Measurements from ENCODE around the gene KIF5C. TPM values are rescaled to one million over a fixed set of nuclear protein-coding genes. Genes with fewer than 3 reads are reported as not detected.
A peak's percentile ranks its signal among the peaks of the same experiment; 100 is the strongest.

KIF5C gene
- total RNA-seq, 2 donors from 2014 or later = 23.9 to 29.1 TPM

- no peak overlapping the region for H3K4me3 Mint-ChIP-seq
- no peaks in the 10 kb centered on the region for H3K9me3 Mint-ChIP-seq
- peaks cover 0 to 1% of the 10 kb centered on the region in 2 donors for H3K36me3 Mint-ChIP-seq (ENCODE audit: insufficient read depth in 2 of 2)
- ATAC-seq (replicated peaks in 1 of 2) (no peak), DNase-seq (no peak)
- no peaks in the 10 kb centered on the region for H3K4me1 Mint-ChIP-seq (ENCODE audit: low read depth)
- H3K27me3 Mint-ChIP-seq (ENCODE audit: low read depth) = no peaks in the 10 kb centered on the region
- H3K27ac Mint-ChIP-seq = no peak overlapping the region
Observed at GRCh38 chr2:149008381-149008780, 133.4 kb downstream of the KIF5C start.

DNA sequence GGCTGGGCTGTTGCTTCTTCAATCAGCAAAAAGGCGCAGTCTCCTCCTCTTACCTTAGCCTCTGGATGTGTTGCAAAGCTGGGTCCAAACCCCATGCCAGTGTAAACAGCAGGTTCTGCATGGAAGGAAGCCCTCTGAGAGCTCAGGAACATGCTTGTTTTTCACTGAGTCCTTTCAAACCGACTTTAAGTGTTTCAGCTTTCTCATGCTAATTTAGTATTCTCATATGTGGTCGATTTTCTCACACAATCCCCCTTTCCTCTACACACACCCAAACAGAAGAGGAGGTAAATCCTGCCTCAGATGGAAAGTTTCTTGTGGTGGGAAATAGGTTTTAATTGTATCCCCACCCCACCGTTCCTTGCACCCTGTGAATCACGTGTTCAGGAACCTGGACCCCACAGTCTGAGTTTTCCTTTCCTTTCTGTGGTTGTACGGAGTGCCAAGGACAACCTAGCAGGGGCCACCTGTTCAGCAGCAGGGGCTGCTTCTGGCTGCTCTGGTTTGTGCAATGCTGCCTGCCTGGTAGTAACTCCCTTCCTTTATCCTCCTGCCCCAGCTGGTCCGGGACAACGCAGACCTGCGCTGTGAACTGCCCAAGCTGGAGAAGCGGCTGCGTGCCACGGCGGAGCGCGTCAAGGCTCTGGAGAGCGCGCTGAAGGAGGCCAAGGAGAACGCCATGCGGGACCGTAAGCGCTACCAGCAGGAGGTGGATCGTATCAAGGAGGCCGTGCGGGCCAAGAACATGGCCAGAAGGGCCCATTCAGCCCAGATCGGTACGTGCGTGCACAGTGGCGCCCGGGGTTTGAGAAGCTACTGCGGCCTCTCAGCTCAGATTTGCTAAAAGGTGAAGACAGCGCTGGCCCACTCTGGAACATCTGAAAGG lies 134.8 kb downstream of the KIF5C start:
- no peaks in the 10 kb centered on the region for H3K4me1 Mint-ChIP-seq (ENCODE audit: low read depth)
- no peaks in the 10 kb centered on the region for H3K27me3 Mint-ChIP-seq (ENCODE audit: low read depth)

GRCh38 chr2:149012545-149012944 lies 137.5 kb downstream of the KIF5C start:
- Mint-ChIP-seq H3K4me3 (no peak overlapping the region), H3K9me3 (no peaks in the 10 kb centered on the region), H3K27ac (no peak overlapping the region), H3K27me3 (ENCODE audit: low read depth) (no peaks in the 10 kb centered on the region), H3K36me3 (ENCODE audit: insufficient read depth in 2 of 2) (peaks cover 0 to 1% of the 10 kb centered on the region in 2 donors), H3K4me1 (ENCODE audit: low read depth) (no peaks in the 10 kb centered on the region)
- DNase-seq = no peak
- no peak for ATAC-seq (replicated peaks in 1 of 2)

More for the DNA sequence above, 134.8 kb downstream of the KIF5C start:
- H3K36me3 Mint-ChIP-seq (ENCODE audit: insufficient read depth in 2 of 2) = peaks cover 0 to 1% of the 10 kb centered on the region in 2 donors
- no peak for ATAC-seq (replicated peaks in 1 of 2)
- H3K4me3 Mint-ChIP-seq = no peak overlapping the region
- H3K27ac Mint-ChIP-seq = no peak overlapping the region
- no peak for DNase-seq
- no peaks in the 10 kb centered on the region for H3K9me3 Mint-ChIP-seq

DNA sequence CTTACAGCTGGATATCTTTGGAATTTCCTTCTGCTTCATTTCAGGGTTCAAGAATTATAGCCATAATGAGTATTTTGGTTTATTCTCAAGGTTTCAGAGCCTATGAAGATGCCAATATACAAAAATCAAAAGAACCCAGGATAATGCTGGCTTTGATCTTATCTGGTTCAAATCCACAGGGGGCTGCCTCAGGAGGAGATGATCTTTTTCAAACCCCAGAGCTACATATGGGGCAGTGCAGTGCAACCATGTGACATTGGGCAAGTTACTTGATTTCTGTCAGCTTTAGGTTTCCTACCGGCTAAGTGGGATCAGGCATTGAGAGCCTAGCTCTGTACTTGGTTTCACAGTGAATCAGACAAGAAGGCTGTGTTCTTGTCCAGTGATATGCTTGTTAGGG lies 140.5 kb downstream of the KIF5C start:
- H3K27ac Mint-ChIP-seq = no peak overlapping the region
- DNase-seq = no peak
- no peaks in the 10 kb centered on the region for H3K4me1 Mint-ChIP-seq (ENCODE audit: low read depth)
- no peaks in the 10 kb centered on the region for H3K36me3 Mint-ChIP-seq (ENCODE audit: insufficient read depth in 2 of 2)
- no peaks in the 10 kb centered on the region for H3K9me3 Mint-ChIP-seq
- no peak overlapping the region for H3K4me3 Mint-ChIP-seq
- ATAC-seq (replicated peaks in 1 of 2) = no peak
- H3K27me3 Mint-ChIP-seq (ENCODE audit: low read depth) = no peaks in the 10 kb centered on the region

GRCh38 chr2:149015926-149016563 lies 141.0 kb downstream of the KIF5C start:
- Mint-ChIP-seq H3K9me3 (no peaks in the 10 kb centered on the region), H3K27me3 (ENCODE audit: low read depth) (no peaks in the 10 kb centered on the region), H3K4me3 (no peak overlapping the region), H3K4me1 (ENCODE audit: low read depth) (no peaks in the 10 kb centered on the region), H3K36me3 (ENCODE audit: insufficient read depth in 2 of 2) (no peaks in the 10 kb centered on the region), H3K27ac (no peak overlapping the region)
- DNase-seq (no peak), ATAC-seq (replicated peaks in 1 of 2) (no peak)

GRCh38 chr2:149017116-149017985 lies 142.3 kb downstream of the KIF5C start:
- Mint-ChIP-seq H3K9me3 (no peaks in the 10 kb centered on the region), H3K4me3 (no peak overlapping the region), H3K27ac (no peak overlapping the region), H3K36me3 (ENCODE audit: insufficient read depth in 2 of 2) (no peaks in the 10 kb centered on the region), H3K4me1 (ENCODE audit: low read depth) (no peaks in the 10 kb centered on the region), H3K27me3 (ENCODE audit: low read depth) (no peaks in the 10 kb centered on the region)
- ATAC-seq (replicated peaks in 1 of 2) (peak; percentile 58 to 64), DNase-seq (peak; percentile 73 to 78)

- H3K27me3 Mint-ChIP-seq (ENCODE audit: low read depth) = no peaks in the 10 kb centered on the region
- no peak for ATAC-seq (replicated peaks in 1 of 2)
- no peak for DNase-seq
- H3K36me3 Mint-ChIP-seq (ENCODE audit: insufficient read depth in 2 of 2) = no peaks in the 10 kb centered on the region
- no peaks in the 10 kb centered on the region for H3K9me3 Mint-ChIP-seq
- no peaks in the 10 kb centered on the region for H3K4me1 Mint-ChIP-seq (ENCODE audit: low read depth)
- H3K4me3 Mint-ChIP-seq = no peak overlapping the region
- H3K27ac Mint-ChIP-seq = no peak overlapping the region
Observed at GRCh38 chr2:149018981-149019380, 144.0 kb downstream of the KIF5C start.

DNA sequence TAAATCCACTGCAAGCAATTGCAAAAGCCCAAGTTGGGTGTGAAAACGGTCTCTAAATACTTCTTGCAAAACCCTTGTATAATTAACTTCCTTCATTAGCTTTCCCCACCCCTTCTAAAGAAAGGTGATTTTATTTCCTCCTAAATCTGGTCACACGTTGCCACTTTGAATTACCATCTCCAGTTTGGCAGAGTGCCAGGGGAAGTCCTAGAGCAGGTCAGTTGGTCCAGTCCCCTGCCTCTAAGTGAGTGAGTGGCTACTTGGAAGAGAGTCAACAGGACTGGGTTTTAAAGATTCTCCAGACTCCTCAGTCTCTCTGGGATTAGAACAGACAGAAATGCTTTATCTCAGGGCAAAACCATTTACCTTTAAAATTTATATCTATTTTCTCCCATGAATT lies 144.7 kb downstream of the KIF5C start:
- ATAC-seq (replicated peaks in 1 of 2) (no peak), DNase-seq (no peak)
- no peaks in the 10 kb centered on the region for H3K36me3 Mint-ChIP-seq (ENCODE audit: insufficient read depth in 2 of 2)
- no peak overlapping the region for H3K4me3 Mint-ChIP-seq
- no peaks in the 10 kb centered on the region for H3K9me3 Mint-ChIP-seq
- no peaks in the 10 kb centered on the region for H3K27me3 Mint-ChIP-seq (ENCODE audit: low read depth)
- H3K27ac Mint-ChIP-seq = no peak overlapping the region
- H3K4me1 Mint-ChIP-seq (ENCODE audit: low read depth) = no peaks in the 10 kb centered on the region

DNA sequence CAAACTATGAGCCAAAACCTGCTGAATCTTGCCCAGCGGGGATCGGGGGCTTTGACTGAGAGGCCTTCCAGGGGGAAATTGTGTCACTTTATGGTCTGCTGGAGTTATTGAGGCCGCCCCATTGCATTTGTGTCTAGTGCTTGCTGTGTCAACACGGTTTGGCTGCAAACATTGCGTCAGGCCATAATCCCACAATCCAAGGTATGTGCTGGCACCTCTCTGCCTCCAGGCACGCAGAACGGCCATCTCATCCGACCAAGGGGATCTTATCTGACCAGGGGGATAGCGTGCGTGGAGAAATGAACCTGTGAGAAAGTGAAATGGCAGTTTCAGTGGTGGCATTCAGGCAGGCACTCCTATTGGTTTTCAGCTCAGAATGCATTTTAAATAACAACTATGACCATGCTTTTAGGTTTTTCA lies 145.4 kb downstream of the KIF5C start:
- no peaks in the 10 kb centered on the region for H3K4me1 Mint-ChIP-seq (ENCODE audit: low read depth)
- no peaks in the 10 kb centered on the region for H3K36me3 Mint-ChIP-seq (ENCODE audit: insufficient read depth in 2 of 2)
- H3K27me3 Mint-ChIP-seq (ENCODE audit: low read depth) = no peaks in the 10 kb centered on the region
- no peak overlapping the region for H3K4me3 Mint-ChIP-seq
- DNase-seq (no peak), ATAC-seq (replicated peaks in 1 of 2) (no peak)
- H3K27ac Mint-ChIP-seq = no peak overlapping the region
- no peaks in the 10 kb centered on the region for H3K9me3 Mint-ChIP-seq

GRCh38 chr2:149021271-149021719 lies 146.3 kb downstream of the KIF5C start:
- ATAC-seq (replicated peaks in 1 of 2) = no peak
- no peaks in the 10 kb centered on the region for H3K9me3 Mint-ChIP-seq
- DNase-seq = no peak
- H3K27me3 Mint-ChIP-seq (ENCODE audit: low read depth) = no peaks in the 10 kb centered on the region
- H3K4me1 Mint-ChIP-seq (ENCODE audit: low read depth) = no peaks in the 10 kb centered on the region
- no peak overlapping the region for H3K4me3 Mint-ChIP-seq
- no peak overlapping the region for H3K27ac Mint-ChIP-seq
- no peaks in the 10 kb centered on the region for H3K36me3 Mint-ChIP-seq (ENCODE audit: insufficient read depth in 2 of 2)

DNA sequence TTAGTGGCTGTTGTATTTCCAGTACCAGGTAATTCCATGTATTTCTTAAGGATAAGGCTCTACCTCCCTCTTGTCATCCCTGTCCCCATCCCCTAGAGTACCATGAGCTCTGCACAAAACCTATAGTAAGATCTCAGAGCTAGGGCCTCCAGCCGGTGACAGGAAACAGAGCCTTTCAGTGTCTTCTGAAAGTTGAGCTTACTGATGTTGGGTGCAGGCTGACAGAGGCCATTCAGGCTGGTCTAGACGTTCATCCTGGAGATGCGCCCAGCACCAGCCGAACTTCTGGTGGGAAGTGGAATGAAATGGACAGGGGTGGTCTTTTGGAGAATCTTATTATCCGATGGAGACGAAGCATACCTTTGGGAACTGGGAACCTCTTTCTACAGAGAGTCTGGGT lies 146.7 kb downstream of the KIF5C start:
- Mint-ChIP-seq H3K27ac (no peak overlapping the region), H3K27me3 (ENCODE audit: low read depth) (no peaks in the 10 kb centered on the region), H3K9me3 (no peaks in the 10 kb centered on the region), H3K36me3 (ENCODE audit: insufficient read depth in 2 of 2) (no peaks in the 10 kb centered on the region), H3K4me3 (no peak overlapping the region), H3K4me1 (ENCODE audit: low read depth) (no peaks in the 10 kb centered on the region)
- ATAC-seq (replicated peaks in 1 of 2) = no peak
- DNase-seq = no peak

- Mint-ChIP-seq H3K9me3 (no peaks in the 10 kb centered on the region), H3K27ac (no peak overlapping the region), H3K36me3 (ENCODE audit: insufficient read depth in 2 of 2) (no peaks in the 10 kb centered on the region), H3K4me1 (ENCODE audit: low read depth) (no peaks in the 10 kb centered on the region), H3K4me3 (no peak overlapping the region), H3K27me3 (ENCODE audit: low read depth) (no peaks in the 10 kb centered on the region)
- DNase-seq (no peak), ATAC-seq (replicated peaks in 1 of 2) (no peak)
Observed at GRCh38 chr2:149023091-149023490, 148.1 kb downstream of the KIF5C start.

Data from activated T-cell treated with anti-CD3 and anti-CD28 coated beads, Interleukin-2, amount 50 U/mL, for 72 hours (primary cell).